HCT116 (cell line): ENCODE results near the gene CRACR2A.

Source experiments
- EGR1 ChIP-seq: IDR thresholded peaks from 2 replicates; pipeline ENCODE4 v1.6.1; 2012; ENCODE audit warnings: low read depth
- ELF1 ChIP-seq: IDR thresholded peaks from 2 replicates; pipeline ENCODE4 v1.6.1; 2012; ENCODE audit warnings: low read depth, borderline replicate concordance
- EZH2 ChIP-seq: fragments of 200-600 bp; sonication (generic); IDR thresholded peaks from 2 replicates; pipeline ENCODE4 v1.6.1; 2017; ENCODE audit warnings: antibody characterized with exemption, mixed run types
- EZH2phosphoT487 ChIP-seq: fragments of 200-600 bp; IDR thresholded peaks from 2 replicates; pipeline ENCODE4 v1.6.1; 2018; ENCODE audit warnings: antibody characterized with exemption, borderline replicate concordance
- POLR2A ChIP-seq: IDR thresholded peaks from 2 replicates; pipeline ENCODE4 v1.7.0; 2011; ENCODE audit warnings: borderline replicate concordance; ENCODE audit not compliant: insufficient read depth, insufficient read length; ENCODE audit errors: extremely low read depth
- POLR2AphosphoS5 ChIP-seq: IDR thresholded peaks from 2 replicates; pipeline ENCODE4 v1.6.1; 2011; ENCODE audit warnings: mild to moderate bottlenecking, low read depth, low read length, moderate library complexity
- RAD21 ChIP-seq: IDR thresholded peaks from 2 replicates; pipeline ENCODE4 v1.6.1; 2012; ENCODE audit warnings: low read depth, mild to moderate bottlenecking
- TCF7L2 ChIP-seq: IDR thresholded peaks from 2 replicates; pipeline ENCODE4 v1.7.0; 2011; ENCODE audit warnings: borderline replicate concordance, inconsistent platforms; ENCODE audit not compliant: insufficient read depth, insufficient read length; ENCODE audit errors: extremely low read depth
- YY1 ChIP-seq: IDR thresholded peaks from 2 replicates; pipeline ENCODE4 v1.6.1; 2011; ENCODE audit warnings: low read length, low read depth, moderate library complexity, mild to moderate bottlenecking; ENCODE audit not compliant: insufficient replicate concordance; ENCODE audit errors: extremely low read depth
- ZNF274 ChIP-seq: fragments of 200-500 bp; sonication (Bioruptor generic); IDR thresholded peaks from 2 replicates; pipeline ENCODE4 v1.6.1; 2014; ENCODE audit warnings: mild to moderate bottlenecking, low read depth, low read length, inconsistent platforms
- TF ChIP-seq, protein P1 (sequence below), 3 experiments: fragments of 200-600 bp in 1 of 3; sonication (generic) in 1 of 3; IDR thresholded peaks in 2 of 3; conservative IDR thresholded peaks in 1 of 3; 2 replicates each; pipeline ENCODE4 v1.5.1; 2012 to 2017; ENCODE audit warnings: low read depth in 2 of 3, low read length in 2 of 3, antibody characterized with exemption in 1 of 3, borderline replicate concordance in 1 of 3, control low read depth in 1 of 3, mild to moderate bottlenecking in 1 of 3, mixed read lengths in 1 of 3, mixed run types in 1 of 3, moderate library complexity in 1 of 3; ENCODE audit not compliant: insufficient read depth in 1 of 3
- TF ChIP-seq, protein P2 (sequence below): IDR thresholded peaks from 2 replicates; pipeline ENCODE4 v1.6.1; 2012; ENCODE audit warnings: low read depth

GRCh38 chr12:3589745-3590144 is 163.2 kb downstream of the CRACR2A start:
- TF ChIP-seq, protein P1, sequence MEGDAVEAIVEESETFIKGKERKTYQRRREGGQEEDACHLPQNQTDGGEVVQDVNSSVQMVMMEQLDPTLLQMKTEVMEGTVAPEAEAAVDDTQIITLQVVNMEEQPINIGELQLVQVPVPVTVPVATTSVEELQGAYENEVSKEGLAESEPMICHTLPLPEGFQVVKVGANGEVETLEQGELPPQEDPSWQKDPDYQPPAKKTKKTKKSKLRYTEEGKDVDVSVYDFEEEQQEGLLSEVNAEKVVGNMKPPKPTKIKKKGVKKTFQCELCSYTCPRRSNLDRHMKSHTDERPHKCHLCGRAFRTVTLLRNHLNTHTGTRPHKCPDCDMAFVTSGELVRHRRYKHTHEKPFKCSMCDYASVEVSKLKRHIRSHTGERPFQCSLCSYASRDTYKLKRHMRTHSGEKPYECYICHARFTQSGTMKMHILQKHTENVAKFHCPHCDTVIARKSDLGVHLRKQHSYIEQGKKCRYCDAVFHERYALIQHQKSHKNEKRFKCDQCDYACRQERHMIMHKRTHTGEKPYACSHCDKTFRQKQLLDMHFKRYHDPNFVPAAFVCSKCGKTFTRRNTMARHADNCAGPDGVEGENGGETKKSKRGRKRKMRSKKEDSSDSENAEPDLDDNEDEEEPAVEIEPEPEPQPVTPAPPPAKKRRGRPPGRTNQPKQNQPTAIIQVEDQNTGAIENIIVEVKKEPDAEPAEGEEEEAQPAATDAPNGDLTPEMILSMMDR (IDR thresholded peaks at IDR 0.05 in 2 of 3, conservative IDR thresholded peaks at IDR 0.05 in 1 of 3; ENCODE audit: borderline replicate concordance in 1 of 3, insufficient read depth in 1 of 3, low read depth in 2 of 3, low read length in 2 of 3) = no peak
- TF ChIP-seq ELF1 (no peak), TCF7L2 (no peak), EGR1 (no peak), POLR2A (no peak), ZNF274 (no peak), YY1 (no peak), EZH2 (no peak), RAD21 (no peak), EZH2phosphoT487 (no peak), POLR2AphosphoS5 (no peak)
- TF ChIP-seq, protein P2, sequence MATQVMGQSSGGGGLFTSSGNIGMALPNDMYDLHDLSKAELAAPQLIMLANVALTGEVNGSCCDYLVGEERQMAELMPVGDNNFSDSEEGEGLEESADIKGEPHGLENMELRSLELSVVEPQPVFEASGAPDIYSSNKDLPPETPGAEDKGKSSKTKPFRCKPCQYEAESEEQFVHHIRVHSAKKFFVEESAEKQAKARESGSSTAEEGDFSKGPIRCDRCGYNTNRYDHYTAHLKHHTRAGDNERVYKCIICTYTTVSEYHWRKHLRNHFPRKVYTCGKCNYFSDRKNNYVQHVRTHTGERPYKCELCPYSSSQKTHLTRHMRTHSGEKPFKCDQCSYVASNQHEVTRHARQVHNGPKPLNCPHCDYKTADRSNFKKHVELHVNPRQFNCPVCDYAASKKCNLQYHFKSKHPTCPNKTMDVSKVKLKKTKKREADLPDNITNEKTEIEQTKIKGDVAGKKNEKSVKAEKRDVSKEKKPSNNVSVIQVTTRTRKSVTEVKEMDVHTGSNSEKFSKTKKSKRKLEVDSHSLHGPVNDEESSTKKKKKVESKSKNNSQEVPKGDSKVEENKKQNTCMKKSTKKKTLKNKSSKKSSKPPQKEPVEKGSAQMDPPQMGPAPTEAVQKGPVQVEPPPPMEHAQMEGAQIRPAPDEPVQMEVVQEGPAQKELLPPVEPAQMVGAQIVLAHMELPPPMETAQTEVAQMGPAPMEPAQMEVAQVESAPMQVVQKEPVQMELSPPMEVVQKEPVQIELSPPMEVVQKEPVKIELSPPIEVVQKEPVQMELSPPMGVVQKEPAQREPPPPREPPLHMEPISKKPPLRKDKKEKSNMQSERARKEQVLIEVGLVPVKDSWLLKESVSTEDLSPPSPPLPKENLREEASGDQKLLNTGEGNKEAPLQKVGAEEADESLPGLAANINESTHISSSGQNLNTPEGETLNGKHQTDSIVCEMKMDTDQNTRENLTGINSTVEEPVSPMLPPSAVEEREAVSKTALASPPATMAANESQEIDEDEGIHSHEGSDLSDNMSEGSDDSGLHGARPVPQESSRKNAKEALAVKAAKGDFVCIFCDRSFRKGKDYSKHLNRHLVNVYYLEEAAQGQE = no peak
